Stimulated activated CD4-positive, alpha-beta T cell treated with anti-CD3 and anti-CD28 coated beads, Interleukin-1b, Interleukin-23, amount 100 ng/mL, for 4 hours (primary cell): ENCODE results near the gene UGGT2.
"Not testable (repeated sequence)": the region's sequence is repeated elsewhere in the genome, so short reads cannot be mapped to it uniquely, and the experiment has no call there.

Experiments
- DNase-seq, 2 donors: peaks; one replicate each; pipeline ENCODE4 v3.0.0-alpha.2; 2020; ENCODE audit warnings: low read depth in 2 of 2

UGGT2 gene

DNA sequence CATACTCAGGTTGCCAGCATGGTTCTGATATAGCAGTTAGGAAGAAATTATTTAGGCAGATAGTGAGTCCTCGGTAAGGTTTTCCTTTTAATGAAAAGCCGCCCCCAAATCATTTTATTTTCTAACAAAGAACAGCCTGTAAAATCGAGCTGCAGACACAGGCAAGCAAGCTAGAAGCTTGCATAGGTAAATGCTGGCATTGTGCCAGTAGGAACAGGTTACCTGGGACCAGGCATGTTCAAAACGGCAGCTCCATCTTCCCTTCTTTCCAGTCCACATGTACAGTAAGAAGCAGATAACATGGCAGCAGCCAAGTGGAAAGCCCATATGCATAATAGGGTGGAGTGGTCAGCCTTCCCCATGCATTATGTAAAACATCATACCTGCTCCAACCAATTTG is 71.1 kb downstream of the UGGT2 start:
- DNase-seq: no peak

DNA sequence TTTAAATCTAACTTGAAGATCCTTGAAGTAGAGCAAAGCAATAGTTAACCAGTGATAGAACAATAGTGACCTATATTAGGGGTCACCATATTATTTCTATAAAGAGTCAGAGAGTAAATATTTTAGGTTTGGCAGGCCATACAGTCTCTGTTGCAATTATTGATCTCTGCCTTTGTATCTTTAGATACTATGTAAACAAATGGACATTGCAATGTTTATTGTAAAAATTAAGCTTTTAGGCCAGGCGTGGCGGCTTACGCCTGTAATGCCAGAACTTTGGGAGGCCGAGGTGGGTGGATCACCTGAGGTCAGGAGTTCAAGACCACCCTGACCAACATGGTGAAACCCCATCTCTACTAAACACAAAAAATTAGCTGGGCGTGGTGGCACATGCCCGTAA is 80.5 kb downstream of the UGGT2 start:
- not testable (repeated sequence) for DNase-seq

DNA sequence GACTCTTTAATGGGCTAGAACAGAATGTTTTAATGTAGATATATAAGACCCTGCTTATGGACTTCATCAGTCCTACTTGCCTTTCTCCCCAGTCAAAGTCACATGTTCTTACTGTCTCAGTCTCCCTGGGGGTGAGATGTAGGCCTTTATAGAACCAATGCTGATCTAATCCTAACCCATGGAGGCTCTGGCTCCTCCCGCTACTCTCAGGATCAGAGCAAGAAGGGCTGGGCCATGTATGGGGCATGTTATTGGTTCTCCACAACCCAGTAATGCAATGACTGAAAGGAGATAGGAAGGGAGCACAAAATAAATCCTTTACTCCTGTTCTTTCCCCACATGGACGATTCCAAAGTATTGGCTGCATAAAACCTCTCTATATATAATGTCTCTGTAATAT is 82.3 kb downstream of the UGGT2 start:
- DNase-seq: no peak

DNA sequence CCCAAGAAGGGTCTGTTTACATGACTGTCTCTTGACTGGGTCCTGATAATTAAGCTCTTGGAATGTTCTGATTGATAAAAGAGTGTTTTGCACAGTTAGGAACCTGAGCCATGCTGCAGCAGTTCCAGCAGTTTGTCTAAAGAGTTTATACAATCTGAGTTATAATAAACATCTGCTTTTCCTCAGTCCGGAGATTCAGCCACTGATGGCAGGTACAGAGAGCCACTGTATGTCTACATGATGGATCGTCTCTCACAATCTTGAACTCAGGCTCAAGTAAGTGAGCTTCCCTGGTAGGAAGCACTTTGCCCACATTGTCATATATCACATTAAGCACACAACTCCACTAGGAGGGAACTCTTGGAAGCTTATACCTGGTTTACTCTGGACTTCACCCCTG is 84.3 kb downstream of the UGGT2 start:
- no peak for DNase-seq

DNA sequence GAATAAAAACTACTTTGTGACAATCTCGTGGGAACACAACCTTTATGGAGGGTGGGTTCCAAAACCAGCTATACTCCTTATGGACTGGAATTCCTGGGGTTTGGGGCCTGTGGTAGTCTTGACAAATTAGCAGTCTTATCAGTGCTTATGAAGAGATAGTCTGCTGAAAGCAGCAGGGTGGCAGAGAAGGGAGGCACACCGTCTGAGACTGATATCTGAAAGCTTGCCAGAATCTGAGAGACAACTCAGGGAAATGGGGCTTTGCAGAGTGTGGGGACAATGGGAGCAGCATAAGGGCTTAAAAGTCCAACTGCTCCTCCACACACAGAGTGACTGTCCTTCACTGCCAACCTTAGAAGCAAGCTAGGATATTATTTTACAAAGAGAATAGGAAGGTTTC is 95.9 kb downstream of the UGGT2 start:
- DNase-seq: no peak

DNA sequence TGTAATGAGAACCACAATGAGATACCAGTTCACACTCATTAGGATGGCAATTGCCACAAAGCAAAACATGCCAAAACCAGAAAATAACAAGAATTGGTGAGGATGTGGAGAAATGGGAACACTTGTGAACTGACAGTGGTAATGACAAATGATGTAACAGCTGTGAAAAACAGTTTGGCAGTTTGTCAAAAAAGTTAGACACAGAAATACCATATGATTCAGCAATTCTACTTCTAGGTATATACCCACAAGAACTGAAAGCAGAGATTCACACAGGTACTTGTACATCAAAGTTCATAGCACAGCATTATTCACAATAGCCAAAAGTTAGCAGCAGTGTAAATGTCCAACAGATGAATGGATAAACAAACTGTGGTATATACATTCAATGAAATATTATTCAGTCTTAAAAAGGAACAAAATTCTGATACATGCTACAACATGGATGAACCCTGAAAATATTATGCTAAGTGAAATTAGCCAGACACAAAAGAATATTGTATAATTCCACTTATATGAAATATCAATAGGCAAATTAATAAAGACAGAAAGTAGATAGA is 96.5 kb downstream of the UGGT2 start:
- no peak for DNase-seq

DNA sequence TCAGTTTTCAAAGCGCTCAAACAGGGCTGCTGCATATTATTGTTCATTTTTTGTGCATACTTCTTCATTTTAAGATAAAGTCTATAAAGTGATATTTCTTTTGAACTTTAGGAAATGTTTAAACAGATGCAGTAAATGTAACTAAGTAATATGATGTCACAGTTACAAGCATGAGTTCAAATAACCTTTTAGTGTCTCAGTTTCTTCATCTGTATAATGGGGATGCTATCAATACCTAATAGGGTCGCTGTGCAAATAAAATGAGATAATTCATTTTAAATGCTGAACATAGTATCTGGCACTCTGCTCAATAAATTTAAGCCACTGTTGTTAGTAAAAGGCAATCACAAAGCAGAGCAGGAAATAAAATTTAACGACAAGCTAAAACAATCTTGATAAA is 97.5 kb downstream of the UGGT2 start:
- DNase-seq: no peak

DNA sequence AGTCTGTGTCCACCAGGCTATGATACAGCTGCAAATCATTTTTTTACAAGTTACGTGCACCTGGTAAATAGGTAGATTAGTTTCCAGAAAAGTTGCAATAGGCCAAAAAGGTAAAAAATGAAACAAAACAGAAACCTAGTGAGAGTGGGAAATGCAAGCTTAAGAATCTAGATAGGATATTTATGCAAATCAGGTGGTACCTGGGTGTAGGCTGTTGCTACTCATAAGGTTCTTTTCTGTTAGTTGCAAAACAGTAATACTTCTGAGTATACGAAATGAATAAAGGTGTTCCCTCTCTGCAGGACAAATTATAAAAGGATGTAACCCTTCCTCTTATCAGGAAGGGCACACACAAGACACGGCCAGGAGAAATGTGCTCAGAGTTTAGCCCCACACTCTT is 97.9 kb downstream of the UGGT2 start:
- no peak for DNase-seq

DNA sequence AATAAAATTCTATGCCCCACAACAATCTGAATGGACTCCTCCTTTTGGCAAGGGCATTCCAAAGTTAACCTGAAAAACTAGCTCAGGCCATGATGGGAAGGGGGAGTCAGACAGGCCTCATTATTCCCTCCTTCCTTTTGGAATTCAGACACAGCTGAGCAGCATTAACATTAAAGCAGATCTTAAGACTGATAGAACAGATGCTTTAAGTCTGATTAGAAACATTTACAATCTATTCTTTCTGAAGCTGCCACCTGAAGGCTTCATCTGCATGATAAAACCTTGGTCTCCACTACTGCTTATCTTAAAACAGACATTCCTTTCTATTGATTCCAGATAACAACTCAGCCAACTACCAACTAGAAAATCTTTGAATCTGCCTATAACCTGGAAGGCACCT is 98.9 kb downstream of the UGGT2 start:
- no peak for DNase-seq

DNA sequence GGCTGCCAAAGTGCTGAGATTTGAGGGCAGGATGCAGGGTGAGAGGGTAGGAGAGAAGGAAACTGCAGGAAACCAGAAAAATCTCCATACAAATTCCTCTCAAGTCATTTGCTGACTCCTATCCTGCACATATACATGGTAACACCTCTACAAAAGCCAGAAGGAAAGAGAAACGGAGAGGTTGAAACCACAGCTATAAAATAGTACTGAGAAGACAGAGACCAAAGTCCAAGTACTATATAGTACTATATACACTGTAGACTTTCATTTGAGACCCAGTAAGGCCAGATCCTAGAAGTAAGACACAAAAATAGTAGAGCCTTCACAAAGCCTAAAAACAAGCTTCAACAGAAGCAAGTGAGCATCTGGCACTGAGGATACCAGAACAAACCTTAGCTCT is 103.1 kb downstream of the UGGT2 start:
- no peak for DNase-seq

DNA sequence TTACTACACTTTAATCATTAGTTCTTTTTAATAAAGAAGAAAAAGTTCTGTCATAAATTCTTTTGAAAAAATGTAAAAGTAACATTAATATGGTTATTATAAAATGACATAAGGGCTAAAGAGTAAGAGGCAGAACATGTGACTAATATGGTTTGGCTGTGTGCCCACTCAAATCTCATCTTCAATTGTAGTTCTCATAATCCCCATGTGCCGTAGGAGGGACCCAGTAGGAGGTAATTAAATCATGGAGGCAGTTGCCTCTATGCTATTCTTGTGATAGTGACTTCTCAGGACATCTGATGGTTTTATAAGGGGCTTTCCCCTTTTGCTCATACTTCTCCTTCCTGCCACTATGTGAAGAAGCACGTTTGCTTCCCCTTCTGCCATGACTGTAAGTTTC is 104.5 kb downstream of the UGGT2 start:
- no peak for DNase-seq

DNA sequence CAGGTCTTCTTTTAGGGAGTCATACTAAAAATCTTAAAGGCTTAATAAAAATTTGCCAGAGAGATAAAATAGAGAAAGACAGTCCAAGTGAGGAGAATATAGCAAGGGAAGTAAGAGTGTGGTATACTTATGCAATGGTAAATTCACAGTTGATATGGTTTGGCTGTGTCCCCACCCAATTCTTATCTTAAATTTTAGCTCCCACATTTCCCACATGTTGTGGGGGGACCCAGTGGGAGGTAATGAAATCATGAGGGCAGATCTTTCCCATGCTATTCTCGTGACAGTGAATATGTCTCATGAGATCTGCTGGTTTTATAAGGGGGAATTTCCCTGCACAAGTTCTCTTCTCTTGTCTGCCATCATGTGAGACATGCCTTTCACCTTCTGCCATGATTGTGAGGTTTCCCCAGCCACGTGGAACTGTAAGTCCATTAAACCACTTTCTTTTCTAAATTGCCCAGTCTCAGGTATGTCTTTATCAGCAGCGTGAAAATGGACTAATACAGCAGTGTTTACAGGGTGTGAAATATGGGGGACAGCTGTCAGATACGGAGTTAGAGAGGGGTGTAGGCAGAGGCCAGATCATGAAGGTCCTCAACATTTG is 115.4 kb downstream of the UGGT2 start:
- no peak for DNase-seq

DNA sequence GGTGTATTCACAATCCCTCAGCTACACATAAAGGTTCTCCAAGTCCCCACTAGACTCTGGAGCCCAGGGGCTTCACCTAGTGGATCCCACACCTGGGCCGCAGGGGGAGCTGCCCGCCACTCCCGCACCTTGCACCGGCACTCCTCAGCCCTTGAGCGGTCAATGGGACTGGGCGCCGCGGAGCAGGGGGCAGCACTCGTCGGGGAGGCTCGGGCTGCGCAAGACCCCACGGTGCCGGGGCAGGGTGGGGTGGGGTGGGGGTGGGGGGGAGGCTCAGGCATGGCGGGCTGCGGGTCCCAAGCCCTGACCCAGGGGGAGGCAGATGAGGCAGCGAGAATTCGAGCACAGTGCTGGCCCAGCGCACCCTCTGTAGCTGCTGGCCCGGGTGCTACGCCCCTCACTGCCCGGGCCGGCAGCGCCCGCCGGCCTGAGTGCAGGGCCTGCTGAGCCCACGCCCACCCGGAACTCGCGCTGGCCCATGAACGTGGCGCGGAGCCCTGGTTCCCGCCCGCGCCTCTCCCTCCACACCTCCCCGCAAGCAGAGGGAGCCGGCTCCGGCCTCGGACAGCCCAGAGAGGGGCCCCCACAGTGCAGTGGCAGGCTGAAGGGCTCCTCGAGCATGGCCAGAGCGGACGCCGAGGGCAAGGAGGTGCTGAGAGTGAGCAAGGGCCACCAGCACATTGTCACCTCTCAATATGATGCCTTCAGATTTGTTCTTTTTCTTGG is 121.7 kb downstream of the UGGT2 start:
- DNase-seq: no peak

DNA sequence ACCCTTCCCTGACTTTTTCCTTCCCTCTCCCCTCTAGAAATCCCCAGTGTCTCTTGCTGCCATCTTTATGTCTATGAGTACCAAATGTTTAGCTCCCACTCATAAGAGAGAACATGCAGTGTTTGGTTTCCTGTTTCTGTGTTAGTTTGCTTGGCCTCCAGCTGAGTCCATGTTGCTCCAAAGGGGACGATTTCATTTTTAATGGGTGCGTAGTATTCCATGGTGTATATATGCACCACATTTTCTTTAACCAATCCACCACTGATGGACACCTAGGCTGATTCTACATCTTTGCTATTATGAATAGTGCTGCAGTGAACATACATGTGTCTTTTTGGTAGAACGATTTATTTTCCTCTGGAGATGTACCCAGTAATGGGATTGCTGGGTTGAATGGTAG is 123.8 kb downstream of the UGGT2 start:
- no peak for DNase-seq

DNA sequence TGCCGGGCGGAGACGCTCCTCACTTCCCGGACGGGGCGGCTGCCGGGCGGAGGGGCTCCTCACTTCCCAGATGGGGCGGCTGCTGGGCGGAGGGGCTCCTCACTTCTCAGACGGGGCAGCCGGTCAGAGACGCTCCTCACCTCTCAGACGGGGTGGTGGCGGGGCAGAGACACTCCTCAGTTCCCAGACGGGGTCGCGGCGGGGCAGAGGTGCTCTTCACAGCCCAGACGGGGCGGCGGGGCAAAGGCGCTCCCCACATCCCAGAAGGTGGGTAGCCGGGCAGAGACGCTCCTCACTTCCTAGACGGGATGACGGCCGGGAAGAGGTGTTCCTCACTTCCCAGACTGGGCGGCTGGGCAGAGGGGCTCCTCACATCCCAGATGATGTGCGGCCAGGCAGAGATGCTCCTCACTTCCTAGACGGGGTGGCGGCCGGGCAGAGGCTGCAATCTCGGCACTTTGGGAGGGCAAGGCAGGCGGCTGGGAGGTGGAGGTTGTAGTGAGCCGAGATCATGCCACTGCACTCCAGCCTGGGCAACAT is 124.8 kb downstream of the UGGT2 start:
- DNase-seq: not testable (repeated sequence)

DNA sequence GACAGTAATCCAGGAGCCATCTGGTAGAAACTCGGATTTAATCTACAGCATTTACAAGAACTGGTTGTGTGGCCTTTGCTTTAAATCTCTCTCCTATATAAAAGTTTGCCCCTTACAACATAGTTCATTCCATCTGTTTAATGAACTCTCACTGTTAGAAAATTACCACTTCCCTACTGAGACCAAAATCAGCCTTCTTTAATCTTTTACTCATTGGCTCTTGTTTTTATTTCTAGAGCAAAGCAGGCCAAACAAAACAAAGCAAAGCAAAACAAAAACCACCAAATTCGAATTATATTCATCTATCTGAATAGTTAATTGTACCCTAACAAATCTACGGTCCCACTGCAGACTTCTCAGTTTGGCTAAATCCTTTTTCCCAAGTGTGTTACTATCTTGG is 127.0 kb downstream of the UGGT2 start:
- DNase-seq: no peak

DNA sequence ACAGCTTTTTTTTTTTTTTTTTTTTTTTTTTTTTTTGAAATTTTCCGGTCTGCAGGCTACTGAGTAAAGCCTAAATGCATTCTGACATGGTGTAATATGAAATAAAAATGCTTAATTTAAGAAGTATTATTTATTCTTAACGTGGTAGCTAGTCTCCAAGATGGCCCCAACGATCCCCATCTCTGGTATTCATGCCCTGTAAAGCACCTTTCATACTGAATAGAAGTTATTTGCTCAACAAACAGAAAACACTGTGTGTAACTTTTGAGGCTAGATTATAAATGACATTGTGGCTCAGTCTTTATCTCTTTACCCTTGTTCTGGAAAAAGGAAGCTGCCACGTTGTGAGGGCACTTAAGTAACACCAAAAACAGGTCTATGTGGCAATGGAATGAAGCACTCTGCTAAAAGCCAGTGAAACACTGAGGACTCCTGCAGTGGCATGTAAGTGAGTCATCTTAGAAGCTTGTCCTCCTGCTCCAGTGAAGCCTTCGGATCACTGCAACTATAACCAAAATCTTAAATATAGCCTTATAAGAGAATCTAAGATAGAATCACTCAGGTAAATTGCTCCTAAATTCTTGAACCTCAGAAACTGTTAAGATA is 128.7 kb downstream of the UGGT2 start:
- DNase-seq: no peak

DNA sequence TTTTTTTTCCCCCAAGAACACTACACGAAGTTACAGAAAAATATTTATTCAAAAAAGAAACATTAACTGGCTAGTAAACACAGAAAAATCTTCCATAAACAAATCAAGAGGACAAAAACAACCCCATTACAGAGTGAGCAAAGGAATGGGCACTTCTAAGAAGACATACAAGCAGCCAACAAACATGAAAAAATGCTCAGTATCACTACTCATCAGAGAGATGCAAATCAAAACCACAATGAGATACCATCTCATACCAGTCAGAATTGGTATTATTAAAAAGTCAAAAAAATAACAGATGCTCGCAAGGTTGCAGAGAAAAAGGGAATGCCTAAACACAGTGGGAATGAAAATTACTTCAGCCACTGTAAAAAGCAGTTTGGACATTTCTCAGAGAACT is 131.7 kb downstream of the UGGT2 start:
- DNase-seq: no peak

DNA sequence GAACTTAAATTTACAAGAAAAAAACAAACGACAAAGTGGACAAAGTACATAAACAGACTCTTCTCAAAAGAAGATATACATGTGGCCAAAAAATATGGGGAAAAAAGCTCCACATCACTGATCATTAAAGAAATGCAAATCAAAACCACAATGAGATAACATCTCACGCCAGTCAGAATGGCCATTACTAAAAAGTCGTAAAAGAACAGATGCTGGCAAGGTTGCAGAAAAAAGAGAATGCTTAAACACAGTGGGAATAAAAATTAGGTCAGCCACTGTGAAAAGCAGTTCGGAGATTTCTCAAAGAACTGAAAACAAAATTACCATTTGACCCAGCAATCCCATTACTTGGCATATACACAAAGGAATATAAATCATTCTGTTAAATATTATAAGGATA is 132.7 kb downstream of the UGGT2 start:
- no peak for DNase-seq

DNA sequence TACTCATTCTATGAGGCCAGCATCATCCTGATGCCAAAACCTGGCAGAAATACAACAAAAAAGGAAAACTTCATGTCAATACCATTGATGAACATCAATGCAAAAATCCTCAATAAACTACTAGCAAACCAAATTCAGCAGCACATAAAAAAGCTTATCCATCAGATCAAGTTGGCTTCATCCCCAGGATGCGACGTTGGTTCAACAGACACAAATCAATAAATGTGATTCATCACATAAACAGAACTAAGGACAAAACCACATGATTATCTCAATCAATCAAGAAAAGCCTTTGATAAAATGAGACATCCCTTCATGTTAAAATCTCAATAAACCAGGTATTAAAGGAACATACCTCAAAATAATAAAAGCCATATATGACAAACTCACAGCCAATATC is 134.3 kb downstream of the UGGT2 start:
- DNase-seq: no peak

DNA sequence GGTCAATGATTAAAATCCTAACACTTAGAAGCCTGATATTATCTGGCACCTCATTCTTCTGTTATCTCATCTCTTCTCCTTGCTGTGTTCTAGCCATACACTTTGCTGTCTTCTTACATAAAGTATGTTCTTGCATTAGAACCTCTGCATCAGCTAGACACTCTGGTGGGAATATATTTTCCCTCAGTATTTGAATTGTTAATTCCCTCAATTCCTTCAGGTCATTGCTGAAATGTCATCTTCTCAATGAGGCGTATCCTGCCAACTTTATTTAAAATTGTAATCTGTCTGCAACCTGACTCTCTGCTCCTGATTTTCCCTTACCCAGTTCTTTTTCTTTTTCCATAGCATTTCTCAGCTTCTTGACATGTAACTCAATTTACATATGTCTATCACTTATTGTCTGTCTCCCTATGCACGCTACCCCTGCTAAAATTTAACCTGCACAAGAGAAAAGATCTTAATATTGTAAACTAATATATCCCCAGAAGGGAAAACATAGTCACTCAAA is 138.2 kb downstream of the UGGT2 start:
- DNase-seq: no peak

DNA sequence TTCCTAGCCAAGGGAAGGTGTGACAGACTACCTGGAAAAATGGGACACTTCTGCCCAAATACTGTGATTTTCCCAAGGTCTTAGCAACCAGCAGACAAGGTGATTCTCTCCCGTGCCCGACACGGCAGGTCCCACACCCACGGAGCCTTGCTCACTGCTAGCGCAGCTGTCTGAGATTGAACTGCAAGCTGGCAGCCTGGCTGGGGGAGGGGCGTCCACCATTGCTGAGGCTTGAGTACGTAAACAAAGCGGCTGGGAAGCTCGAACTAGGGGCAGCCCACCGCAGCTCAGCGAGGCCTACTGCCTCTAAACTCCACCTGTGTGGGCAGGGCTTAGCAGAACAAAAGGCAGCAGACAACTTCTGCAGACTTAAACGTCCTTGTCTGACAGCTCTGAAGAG is 146.2 kb downstream of the UGGT2 start:
- no peak for DNase-seq

DNA sequence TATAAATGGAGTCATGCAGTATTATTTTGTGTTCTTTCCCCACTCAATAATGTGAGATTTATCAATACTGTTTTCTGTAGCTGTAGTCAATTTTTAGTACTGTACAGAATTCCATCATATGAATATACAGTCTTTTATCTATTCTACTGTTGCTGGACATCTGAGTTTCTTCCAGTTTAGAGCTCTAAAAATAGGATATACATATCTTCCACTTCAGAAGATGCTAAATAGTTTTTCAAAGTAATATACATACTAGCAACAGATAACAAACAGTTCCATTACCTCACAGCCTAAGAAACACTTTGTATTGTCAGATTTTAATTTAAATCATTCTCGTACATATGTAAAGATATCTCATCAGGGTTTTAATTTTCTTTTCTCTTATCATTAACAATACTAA is 149.6 kb downstream of the UGGT2 start:
- no peak for DNase-seq
